Neural cell (in vitro differentiated cells): Measurements from ENCODE around the gene GNA15. TPM values are rescaled to one million over a fixed set of nuclear protein-coding genes. Genes with fewer than 3 reads are reported as not detected.

Source experiments
- H2AFZ ChIP-seq: fragments of 200-600, 300-800 bp; sonication (generic), shearing (Covaris generic); 2 replicates; pipeline ENCODE4 v1.6.0; 2014; ENCODE audit warnings: low read depth, mild to moderate bottlenecking, antibody characterized with exemption, low read length, moderate library complexity
- H3F3A ChIP-seq: fragments of 200-600 bp; shearing (Covaris generic); 2 replicates; pipeline ENCODE4 v1.6.1; 2016; ENCODE audit warnings: mild to moderate bottlenecking, moderate library complexity, mixed read lengths, antibody characterized with exemption, low read length; ENCODE audit not compliant: insufficient read depth, poor library complexity, severe bottlenecking
- H3K27ac ChIP-seq: fragments of 200-600, 300-800 bp; sonication (generic), shearing (Covaris generic); 2 replicates; pipeline ENCODE4 v1.5.1; 2014; ENCODE audit warnings: mild to moderate bottlenecking, low read length, moderate library complexity
- H3K27me3 ChIP-seq: fragments of 300-800, 200-600 bp; sonication (generic), shearing (Covaris generic); 2 replicates; pipeline ENCODE4 v1.6.0; 2014; ENCODE audit warnings: mild to moderate bottlenecking, low read depth, low read length, moderate library complexity; ENCODE audit not compliant: insufficient read depth
- H3K36me3 ChIP-seq: fragments of 300-800, 200-600 bp; sonication (generic), shearing (Covaris generic); 2 replicates; pipeline ENCODE4 v1.5.1; 2014; ENCODE audit warnings: mild to moderate bottlenecking, antibody characterized with exemption, low read length, moderate library complexity; ENCODE audit not compliant: insufficient read depth
- H3K4me2 ChIP-seq: fragments of 300-800, 200-600 bp; sonication (generic), shearing (Covaris generic); 2 replicates; pipeline ENCODE4 v1.6.0; 2014; ENCODE audit warnings: mild to moderate bottlenecking, low read length
- H3K4me3 ChIP-seq: fragments of 300-800, 200-600 bp; sonication (generic), shearing (Covaris generic); 2 replicates; pipeline ENCODE4 v1.5.1; 2014; ENCODE audit warnings: mild to moderate bottlenecking, low read length, moderate library complexity
- H3K79me2 ChIP-seq: fragments of 200-600 bp; shearing (Covaris generic); replicated peaks from 2 replicates; pipeline ENCODE4 v1.6.0; 2014; ENCODE audit warnings: mild to moderate bottlenecking, low read length, moderate library complexity; ENCODE audit not compliant: insufficient read depth
- H3K9ac ChIP-seq: fragments of 300-800, 200-600 bp; sonication (generic), shearing (Covaris generic); 2 replicates; pipeline ENCODE4 v1.6.1; 2016; ENCODE audit warnings: mild to moderate bottlenecking, low read length, mixed read lengths
- H3K9me2 ChIP-seq: fragments of 200-600 bp; shearing (Covaris generic); 2 replicates; pipeline ENCODE4 v1.6.1; 2016; ENCODE audit warnings: mild to moderate bottlenecking, low read length, mixed read lengths; ENCODE audit not compliant: insufficient read depth
- H3K9me3 ChIP-seq: fragments of 200-600, 300-800 bp; sonication (generic), shearing (Covaris generic); 2 replicates; pipeline ENCODE4 v1.6.1; 2016; ENCODE audit warnings: mild to moderate bottlenecking, mixed run types, low read length, moderate library complexity, mixed read lengths
- H4K20me1 ChIP-seq: fragments of 200-600 bp; shearing (Covaris generic); 2 replicates; pipeline ENCODE4 v1.6.1; 2016; ENCODE audit warnings: mild to moderate bottlenecking, mixed run types; ENCODE audit not compliant: insufficient read depth
- EP300 ChIP-seq: fragments of 450-650 bp; conservative IDR thresholded peaks from 2 replicates; pipeline ENCODE4 v1.6.1; 2014; ENCODE audit warnings: antibody characterized with exemption, mild to moderate bottlenecking, moderate library complexity; ENCODE audit not compliant: poor library complexity, severe bottlenecking
- EZH2 ChIP-seq: fragments of 200-600, 300-800 bp; shearing (Covaris generic), sonication (generic); IDR thresholded peaks from 2 replicates; pipeline ENCODE4 v1.6.1; 2014; ENCODE audit warnings: antibody characterized with exemption, low read length, borderline replicate concordance, mild to moderate bottlenecking; ENCODE audit not compliant: insufficient read depth, poor library complexity, severe bottlenecking
- MXI1 ChIP-seq: fragments of 450-650 bp; conservative IDR thresholded peaks from 2 replicates; pipeline ENCODE4 v1.6.1; 2014; ENCODE audit warnings: antibody characterized with exemption, mild to moderate bottlenecking; ENCODE audit not compliant: poor library complexity, severe bottlenecking
- POLR2AphosphoS5 ChIP-seq: IDR thresholded peaks from 2 replicates; pipeline ENCODE4 v1.6.1; 2012
- RAD21 ChIP-seq: fragments of 450-650 bp; conservative IDR thresholded peaks from 2 replicates; pipeline ENCODE4 v1.6.1; 2014; ENCODE audit warnings: antibody characterized with exemption, mild to moderate bottlenecking, moderate library complexity
- REST ChIP-seq: IDR thresholded peaks from 2 replicates; pipeline ENCODE4 v1.6.1; 2012; ENCODE audit warnings: borderline replicate concordance
- SMC3 ChIP-seq: fragments of 450-650 bp; conservative IDR thresholded peaks from 2 replicates; pipeline ENCODE4 v1.6.1; 2014; ENCODE audit warnings: antibody characterized with exemption, mild to moderate bottlenecking, moderate library complexity; ENCODE audit not compliant: poor library complexity
- TAF1 ChIP-seq: IDR thresholded peaks from 2 replicates; pipeline ENCODE4 v1.6.1; 2012; ENCODE audit warnings: low read depth
- polyA plus RNA-seq: library from polyadenylated mRNA; depleted of rRNA; stranded (reverse); fragments of >200 nt; gene quantifications from 2 replicates; pipeline ENCODE4 v1.2.3, GENCODE V29; 2014
- TF ChIP-seq, protein P1 (sequence below): fragments of 450-650 bp; IDR thresholded peaks from 2 replicates; pipeline ENCODE4 v1.5.1; 2014; ENCODE audit warnings: antibody characterized with exemption, mild to moderate bottlenecking, moderate library complexity; ENCODE audit not compliant: poor library complexity, severe bottlenecking

The GNA15 gene
- polyA plus RNA-seq, 1 donor from 2014 or later = not detected

DNA sequence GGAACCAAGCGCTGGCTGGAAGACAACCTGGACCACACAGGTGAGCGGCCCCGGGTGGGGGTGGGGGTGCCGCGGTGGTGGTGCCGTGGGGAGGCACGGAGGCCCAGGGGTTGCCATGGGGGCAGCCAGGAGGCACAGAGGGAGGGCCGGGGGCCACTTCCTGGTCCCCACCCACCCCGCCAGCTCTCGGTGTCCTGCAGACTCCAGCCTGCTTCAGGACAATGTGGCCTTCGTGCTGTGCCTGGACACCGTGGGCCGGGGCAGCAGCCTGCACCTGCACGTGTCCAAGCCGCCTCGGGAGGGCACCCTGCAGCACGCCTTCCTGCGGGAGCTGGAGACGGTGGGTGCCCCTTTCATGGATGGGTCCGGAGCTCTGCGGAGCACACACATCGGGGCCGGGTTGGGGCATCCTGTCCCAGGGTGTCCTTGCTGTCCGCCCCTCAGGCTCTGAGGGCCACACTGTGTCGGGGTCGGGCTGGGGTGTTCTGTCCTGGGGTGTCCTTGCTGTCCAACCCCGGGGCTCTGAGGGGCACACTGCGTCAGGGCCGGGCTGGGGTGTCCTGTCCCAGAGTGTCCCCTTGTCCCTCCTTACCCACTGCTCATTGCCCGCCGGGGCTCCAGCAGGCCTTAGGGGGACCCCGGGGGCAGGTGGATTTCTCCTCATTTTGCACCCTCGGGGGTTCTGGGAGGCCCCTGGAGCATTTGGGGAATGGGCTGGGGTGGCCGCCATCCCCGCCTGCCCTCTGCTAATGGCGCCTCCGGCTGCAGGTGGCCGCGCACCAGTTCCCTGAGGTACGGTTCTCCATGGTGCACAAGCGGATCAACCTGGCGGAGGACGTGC lies 68.2 kb downstream of the GNA15 start:
- no peaks in the 10 kb centered on the region for H3K36me3 ChIP-seq
- no peaks in the 10 kb centered on the region for H3F3A ChIP-seq
- H3K9ac ChIP-seq = no peak overlapping the region
- no peaks in the 10 kb centered on the region for H3K79me2 ChIP-seq
- H2AFZ ChIP-seq = no peak overlapping the region
- no peak overlapping the region for H3K4me3 ChIP-seq
- H3K4me2 ChIP-seq = no peak overlapping the region
- H3K9me3 ChIP-seq = no peaks in the 10 kb centered on the region
- H3K27ac ChIP-seq = no peak overlapping the region
- no peaks in the 10 kb centered on the region for H3K27me3 ChIP-seq
- H3K9me2 ChIP-seq = no peaks in the 10 kb centered on the region
- TF ChIP-seq RAD21 = no peak
- no peak for TF ChIP-seq SMC3
- TF ChIP-seq EZH2 = no peak
- TF ChIP-seq EP300 = no peak
- no peak for TF ChIP-seq REST
- H4K20me1 ChIP-seq = no peaks in the 10 kb centered on the region

DNA sequence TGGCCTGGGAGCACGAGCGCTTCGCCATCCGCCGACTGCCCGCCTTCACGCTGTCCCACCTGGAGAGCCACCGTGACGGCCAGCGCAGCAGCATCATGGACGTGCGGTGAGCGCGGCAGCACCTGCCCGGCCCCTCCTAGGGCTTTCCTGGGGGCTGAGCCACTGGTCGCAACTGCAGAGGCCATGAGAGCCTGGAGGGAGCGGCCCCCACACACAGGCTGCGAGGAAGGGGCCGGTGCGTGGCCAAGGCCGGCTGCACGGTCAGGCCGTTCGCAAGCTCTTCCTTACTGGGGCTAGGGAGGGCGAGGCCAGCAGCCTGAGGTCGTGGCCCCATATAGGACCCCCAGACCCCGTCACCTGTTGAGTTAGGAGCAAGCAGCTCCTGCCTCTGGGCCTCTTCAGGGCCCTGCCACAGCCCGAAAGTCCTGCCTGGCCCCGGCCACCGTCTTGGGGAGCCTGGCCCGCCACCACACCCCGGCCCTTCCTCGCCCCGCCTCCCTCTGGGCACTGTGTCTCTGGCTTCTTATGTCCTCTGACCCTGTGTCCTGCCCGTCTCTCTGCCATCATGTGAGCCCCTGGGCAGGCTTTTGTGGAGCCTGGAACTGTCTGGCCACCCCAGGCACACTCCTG lies 68.9 kb downstream of the GNA15 start:
- H3K79me2 ChIP-seq = no peaks in the 10 kb centered on the region
- H4K20me1 ChIP-seq = no peaks in the 10 kb centered on the region
- no peak overlapping the region for H3K4me2 ChIP-seq
- no peak overlapping the region for H2AFZ ChIP-seq
- H3K9ac ChIP-seq = no peak overlapping the region
- no peak for TF ChIP-seq TAF1
- TF ChIP-seq REST = no peak
- TF ChIP-seq RAD21 = no peak
- no peak for TF ChIP-seq EZH2
- TF ChIP-seq SMC3 = no peak
- no peak for TF ChIP-seq EP300
- TF ChIP-seq POLR2AphosphoS5 = no peak
- no peak for TF ChIP-seq MXI1
- TF ChIP-seq, protein P1, sequence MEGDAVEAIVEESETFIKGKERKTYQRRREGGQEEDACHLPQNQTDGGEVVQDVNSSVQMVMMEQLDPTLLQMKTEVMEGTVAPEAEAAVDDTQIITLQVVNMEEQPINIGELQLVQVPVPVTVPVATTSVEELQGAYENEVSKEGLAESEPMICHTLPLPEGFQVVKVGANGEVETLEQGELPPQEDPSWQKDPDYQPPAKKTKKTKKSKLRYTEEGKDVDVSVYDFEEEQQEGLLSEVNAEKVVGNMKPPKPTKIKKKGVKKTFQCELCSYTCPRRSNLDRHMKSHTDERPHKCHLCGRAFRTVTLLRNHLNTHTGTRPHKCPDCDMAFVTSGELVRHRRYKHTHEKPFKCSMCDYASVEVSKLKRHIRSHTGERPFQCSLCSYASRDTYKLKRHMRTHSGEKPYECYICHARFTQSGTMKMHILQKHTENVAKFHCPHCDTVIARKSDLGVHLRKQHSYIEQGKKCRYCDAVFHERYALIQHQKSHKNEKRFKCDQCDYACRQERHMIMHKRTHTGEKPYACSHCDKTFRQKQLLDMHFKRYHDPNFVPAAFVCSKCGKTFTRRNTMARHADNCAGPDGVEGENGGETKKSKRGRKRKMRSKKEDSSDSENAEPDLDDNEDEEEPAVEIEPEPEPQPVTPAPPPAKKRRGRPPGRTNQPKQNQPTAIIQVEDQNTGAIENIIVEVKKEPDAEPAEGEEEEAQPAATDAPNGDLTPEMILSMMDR = no peak
- no peaks in the 10 kb centered on the region for H3K9me3 ChIP-seq
- H3K27me3 ChIP-seq = no peaks in the 10 kb centered on the region
- no peaks in the 10 kb centered on the region for H3F3A ChIP-seq
- no peak overlapping the region for H3K27ac ChIP-seq
- H3K9me2 ChIP-seq = no peaks in the 10 kb centered on the region
- no peak overlapping the region for H3K4me3 ChIP-seq
- no peaks in the 10 kb centered on the region for H3K36me3 ChIP-seq
